ENCODE results near the gene ATG16L1.

Gene ATG16L1

GRCh38 chr2:233227346-233227978 lies 24.0 kb upstream of the ATG16L1 start:
- no peak for DNase-seq (ENCODE audit: low read depth)

GRCh38 chr2:233228376-233228775 lies 23.1 kb upstream of the ATG16L1 start:
- no peak for DNase-seq (ENCODE audit: low read depth)

- DNase-seq (ENCODE audit: low read depth), result no peak
Observed at GRCh38 chr2:233233618-233234230, 17.7 kb upstream of the ATG16L1 start.

- DNase-seq (ENCODE audit: low read depth), result no peak
Observed at GRCh38 chr2:233234264-233234663, 17.2 kb upstream of the ATG16L1 start.

GRCh38 chr2:233234996-233235395 lies 16.5 kb upstream of the ATG16L1 start:
- DNase-seq (ENCODE audit: low read depth), result no peak

GRCh38 chr2:233235977-233236376 lies 15.5 kb upstream of the ATG16L1 start:
- DNase-seq (ENCODE audit: low read depth), result no peak

- DNase-seq (ENCODE audit: low read depth), result no peak
Observed at GRCh38 chr2:233236820-233237589, 14.5 kb upstream of the ATG16L1 start.

- peak; percentile 20 for DNase-seq (ENCODE audit: low read depth)
Observed at GRCh38 chr2:233240897-233241296, 10.6 kb upstream of the ATG16L1 start.

- no peak for DNase-seq (ENCODE audit: low read depth)
Observed at GRCh38 chr2:233241803-233242202, 9.7 kb upstream of the ATG16L1 start.

- DNase-seq (ENCODE audit: low read depth), result peak; percentile 45
Observed at GRCh38 chr2:233242231-233242927, 9.1 kb upstream of the ATG16L1 start.

- no peak for DNase-seq (ENCODE audit: low read depth)
Observed at GRCh38 chr2:233243348-233243747, 8.1 kb upstream of the ATG16L1 start.

- DNase-seq (ENCODE audit: low read depth), result peak; percentile 67
Observed at GRCh38 chr2:233244818-233245217, 6.7 kb upstream of the ATG16L1 start.

- DNase-seq (ENCODE audit: low read depth), result no peak
Observed at GRCh38 chr2:233245406-233245805, 6.1 kb upstream of the ATG16L1 start.

GRCh38 chr2:233247116-233247515 lies 4.4 kb upstream of the ATG16L1 start:
- no peak for DNase-seq (ENCODE audit: low read depth)

GRCh38 chr2:233247744-233248143 lies 3.7 kb upstream of the ATG16L1 start:
- peak; percentile 94 for DNase-seq (ENCODE audit: low read depth)

GRCh38 chr2:233248999-233249398 lies 2.5 kb upstream of the ATG16L1 start:
- DNase-seq (ENCODE audit: low read depth), result no peak

GRCh38 chr2:233250568-233250967 lies 905 bp upstream of the ATG16L1 start:
- DNase-seq (ENCODE audit: low read depth), result no peak

GRCh38 chr2:233250985-233251305 lies 528 bp upstream of the ATG16L1 start:
- DNase-seq (ENCODE audit: low read depth), result no peak

GRCh38 chr2:233252227-233252626 lies 754 bp downstream of the ATG16L1 start:
- peak; percentile 15 for DNase-seq (ENCODE audit: low read depth)

- no peak for DNase-seq (ENCODE audit: low read depth)
Observed at GRCh38 chr2:233255151-233255550, 3.7 kb downstream of the ATG16L1 start.

- DNase-seq (ENCODE audit: low read depth), result no peak
Observed at GRCh38 chr2:233256048-233256447, 4.6 kb downstream of the ATG16L1 start.

- no peak for DNase-seq (ENCODE audit: low read depth)
Observed at GRCh38 chr2:233258211-233258610, 6.7 kb downstream of the ATG16L1 start.

- peak; percentile 32 for DNase-seq (ENCODE audit: low read depth)
Observed at GRCh38 chr2:233259730-233260129, 8.3 kb downstream of the ATG16L1 start.

Data from ELR (cell line).